IPS-11a (cell line): ENCODE measurements around the gene SIGLEC15.
"Not testable (repeated sequence)": the region's sequence is repeated elsewhere in the genome, so short reads cannot be mapped to it uniquely, and the experiment has no call there.

Experiments
- H3K4me3 ChIP-seq: one replicate; pipeline ENCODE4 v1.5.1; 2013; ENCODE audit warnings: low read depth, low read length, control low read depth

SIGLEC15 gene

DNA sequence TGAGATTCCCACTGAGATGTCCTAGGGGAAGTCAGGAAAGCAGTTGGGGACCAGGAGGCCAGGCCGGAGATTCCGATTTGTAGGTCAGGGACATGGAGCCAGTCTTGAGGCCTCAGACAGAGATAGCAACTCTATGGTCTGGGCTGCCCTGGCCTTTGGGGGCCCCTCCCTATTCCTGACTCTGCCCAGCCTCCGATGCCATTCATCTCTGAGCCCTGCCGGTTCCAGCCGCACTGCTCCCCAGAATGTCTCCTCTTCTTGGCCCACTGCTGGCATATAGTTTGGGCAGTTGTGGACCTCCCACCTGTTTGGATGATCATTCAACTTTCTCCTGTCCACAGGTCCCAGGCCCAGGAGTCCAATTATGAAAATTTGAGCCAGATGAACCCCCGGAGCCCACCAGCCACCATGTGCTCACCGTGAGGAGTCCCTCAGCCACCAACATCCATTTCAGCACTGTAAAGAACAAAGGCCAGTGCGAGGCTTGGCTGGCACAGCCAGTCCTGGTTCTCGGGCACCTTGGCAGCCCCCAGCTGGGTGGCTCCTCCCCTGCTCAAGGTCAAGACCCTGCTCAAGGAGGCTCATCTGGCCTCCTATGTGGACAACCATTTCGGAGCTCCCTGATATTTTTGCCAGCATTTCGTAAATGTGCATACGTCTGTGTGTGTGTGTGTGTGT lies 16.4 kb downstream of the SIGLEC15 start:
- H3K4me3 ChIP-seq, result no peak overlapping the region

DNA sequence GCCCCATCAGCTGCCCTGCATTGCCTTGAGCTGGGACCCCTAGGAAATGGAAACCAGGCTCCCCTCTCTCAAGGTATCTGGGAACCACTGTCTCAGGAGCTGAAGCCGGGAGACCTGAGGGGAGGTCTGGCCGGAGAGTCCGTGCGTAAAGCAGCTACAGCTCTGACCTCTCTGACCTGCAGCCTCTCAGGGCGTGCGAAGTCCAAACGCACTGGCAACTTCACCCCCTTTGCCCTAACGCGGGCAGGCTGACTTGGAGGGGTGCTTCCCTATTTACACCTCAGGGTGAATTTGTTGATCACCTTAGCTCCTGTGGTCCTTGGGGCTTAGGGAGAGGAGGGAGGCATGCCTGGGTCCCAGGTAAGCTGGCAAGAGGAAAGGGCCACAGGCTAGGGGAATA lies 17.5 kb downstream of the SIGLEC15 start:
- H3K4me3 ChIP-seq, result no peak overlapping the region

DNA sequence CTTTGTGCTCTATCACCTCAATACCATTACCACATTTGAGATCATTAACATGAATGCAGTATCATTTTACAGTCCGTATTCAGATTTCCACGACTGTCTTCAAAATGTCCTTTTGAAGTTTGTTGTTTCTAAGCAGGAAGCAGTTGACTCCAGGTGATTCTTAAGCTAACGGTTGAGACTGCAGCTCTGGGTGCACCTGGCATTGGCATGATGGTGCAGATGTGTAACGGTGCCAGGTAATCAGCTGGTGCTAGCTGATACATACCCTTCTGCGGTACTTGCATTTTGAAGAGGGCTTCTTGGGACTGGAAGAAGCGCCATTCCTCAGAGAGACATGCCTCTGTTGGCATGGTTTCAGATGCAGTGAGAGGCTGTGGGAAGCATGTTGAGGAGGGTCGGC lies 19.5 kb downstream of the SIGLEC15 start:
- H3K4me3 ChIP-seq, result no peak overlapping the region

DNA sequence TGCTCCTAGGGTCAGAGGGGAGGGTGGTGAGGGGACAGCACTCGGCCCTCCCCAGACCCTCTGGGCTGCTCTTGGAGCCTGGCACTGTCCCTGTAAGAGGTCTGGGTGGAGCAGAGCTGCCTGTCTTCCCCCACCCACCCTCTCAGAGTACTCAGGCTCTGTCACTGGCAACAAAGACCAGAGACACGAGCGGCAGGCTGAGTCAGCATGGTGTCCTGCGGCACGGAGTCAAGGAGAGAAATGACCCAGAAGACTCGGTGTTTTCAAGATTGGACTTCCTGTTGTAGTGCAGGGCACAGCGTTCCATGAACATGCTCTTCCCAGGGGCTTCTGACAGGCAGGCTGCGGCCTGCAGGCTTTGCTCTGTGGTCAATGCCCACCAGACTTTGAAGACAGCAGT lies 19.9 kb downstream of the SIGLEC15 start:
- H3K4me3 ChIP-seq, result no peak overlapping the region

DNA sequence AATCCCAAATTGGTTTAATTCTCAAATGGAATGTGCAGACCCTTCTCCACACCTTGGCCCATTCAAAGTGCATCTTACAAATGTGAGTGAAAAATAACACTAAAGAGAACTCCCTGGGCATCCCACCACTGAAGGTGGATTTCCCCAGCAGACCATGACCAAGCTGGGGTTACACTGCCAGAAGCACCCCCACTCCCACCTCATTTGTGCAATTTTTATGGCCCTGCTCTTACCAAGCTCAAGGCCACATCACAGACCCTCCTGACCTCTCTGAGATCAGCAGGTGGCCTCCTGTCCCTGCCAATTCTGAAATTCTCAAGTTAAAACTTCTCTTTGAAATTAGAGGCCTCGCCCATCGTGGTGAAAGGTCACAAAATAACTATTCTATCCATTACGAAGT lies 21.6 kb downstream of the SIGLEC15 start:
- no peak overlapping the region for H3K4me3 ChIP-seq

DNA sequence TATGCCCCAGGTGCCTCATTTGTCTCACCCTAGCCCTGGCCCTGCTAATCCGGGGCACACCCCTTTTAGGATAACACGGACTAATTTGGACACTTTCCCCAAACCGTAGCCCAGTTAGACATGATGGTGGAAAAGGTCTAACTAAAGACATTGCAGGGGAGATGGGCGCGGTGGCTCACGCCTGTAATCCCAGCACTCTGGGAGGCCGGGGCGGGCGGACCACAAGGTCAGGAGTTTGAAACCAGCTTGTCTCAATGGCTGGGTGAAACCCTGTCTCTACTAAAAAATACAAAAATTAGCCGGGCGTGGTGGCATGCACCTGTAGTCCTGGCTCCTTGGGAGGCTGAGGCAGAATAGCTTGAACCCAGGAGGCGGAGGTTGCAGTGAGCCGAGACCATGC lies 23.2 kb downstream of the SIGLEC15 start:
- not testable (repeated sequence) for H3K4me3 ChIP-seq

DNA sequence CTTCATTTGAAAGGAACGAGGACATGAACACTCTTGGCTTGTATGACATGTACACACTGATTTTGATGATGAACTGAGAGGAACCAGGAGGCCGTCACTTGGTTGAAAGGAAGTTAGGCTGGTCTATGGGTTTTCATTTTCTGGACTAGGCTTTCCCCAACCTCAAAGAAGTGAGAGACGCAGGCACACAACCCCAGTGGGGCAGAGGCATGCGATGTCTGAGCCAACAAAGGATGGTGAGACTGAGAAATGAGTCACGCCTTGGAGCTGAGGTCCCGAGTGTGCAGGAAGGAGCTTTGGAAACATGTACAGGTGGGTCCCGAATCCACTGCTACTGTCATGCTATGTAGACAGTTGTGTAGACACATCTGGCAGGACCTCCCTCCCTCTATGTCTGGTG lies 24.1 kb downstream of the SIGLEC15 start:
- H3K4me3 ChIP-seq, result no peak overlapping the region

DNA sequence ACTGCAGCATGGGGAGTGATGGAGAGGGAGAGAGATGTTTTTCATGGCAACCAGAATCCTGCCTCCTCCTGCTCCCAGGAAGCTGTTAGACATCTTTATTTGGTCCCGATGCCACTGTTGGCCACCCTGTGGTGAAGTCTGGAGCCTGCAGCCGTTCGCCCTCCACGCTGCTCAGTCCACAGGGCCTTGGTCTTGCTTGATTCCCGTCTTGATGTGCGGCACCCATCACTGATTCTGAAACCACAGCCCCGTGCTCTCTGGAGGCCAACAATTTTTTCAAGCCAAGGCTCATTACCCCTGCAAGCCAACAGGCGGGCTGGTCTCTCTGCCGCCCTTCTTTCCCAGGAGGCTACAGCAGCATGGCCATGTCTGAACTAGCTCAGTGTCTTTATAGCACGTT lies 24.5 kb downstream of the SIGLEC15 start:
- H3K4me3 ChIP-seq, result no peak overlapping the region

DNA sequence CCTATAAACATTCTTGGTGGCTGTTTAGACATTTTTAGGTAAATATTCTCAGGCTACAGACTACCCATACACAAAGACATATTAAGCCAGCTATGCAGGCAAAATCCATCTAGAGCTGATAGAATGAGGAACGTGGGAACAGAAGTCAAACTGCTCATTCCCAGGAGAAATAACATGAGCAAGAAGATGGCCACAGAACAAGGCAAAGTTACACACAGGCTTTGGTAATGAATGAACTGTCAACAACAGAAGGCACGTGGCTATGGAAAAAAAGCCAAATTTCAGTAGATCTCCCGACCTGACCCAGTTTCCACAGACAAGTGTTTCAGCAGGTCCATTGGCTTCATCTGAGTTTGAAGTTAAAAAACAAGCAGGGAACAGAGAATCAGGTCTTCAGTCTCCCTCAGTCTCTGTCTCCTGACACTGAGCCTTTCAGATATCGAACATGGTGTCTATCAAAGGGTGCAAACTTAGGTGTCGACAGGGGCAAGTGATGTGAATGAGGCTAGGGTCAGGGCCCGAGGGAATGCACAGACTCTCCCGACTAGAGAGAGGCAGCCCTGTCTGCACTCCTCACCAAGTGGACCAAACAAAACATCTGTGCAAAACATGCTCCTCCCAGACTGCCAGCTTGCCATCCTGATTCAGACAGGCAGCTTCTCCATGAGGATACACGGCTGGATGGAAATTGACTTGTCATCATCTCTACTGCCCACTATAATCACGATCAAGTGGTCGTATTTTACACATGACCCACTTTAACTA lies 25.9 kb downstream of the SIGLEC15 start:
- no peak overlapping the region for H3K4me3 ChIP-seq

DNA sequence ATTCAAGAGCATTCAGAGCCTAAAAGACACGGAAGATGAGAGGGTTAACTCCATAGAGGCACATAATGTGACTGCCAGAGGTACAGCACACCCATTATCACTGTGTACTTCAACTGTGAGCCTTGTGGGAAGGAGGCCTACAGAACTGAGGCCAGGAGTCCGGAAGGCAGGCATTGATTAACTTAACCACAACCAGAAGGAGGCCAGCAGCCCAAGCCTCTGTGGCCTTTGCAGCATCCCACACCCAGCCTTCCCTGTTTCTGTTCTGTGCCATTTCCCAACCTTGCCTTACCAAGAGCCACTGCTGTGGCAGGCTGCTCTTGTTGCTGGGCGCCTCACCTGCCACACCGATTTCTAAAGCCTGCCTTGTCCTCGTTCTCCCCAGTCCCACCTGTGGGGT lies 27.2 kb downstream of the SIGLEC15 start:
- no peak overlapping the region for H3K4me3 ChIP-seq

DNA sequence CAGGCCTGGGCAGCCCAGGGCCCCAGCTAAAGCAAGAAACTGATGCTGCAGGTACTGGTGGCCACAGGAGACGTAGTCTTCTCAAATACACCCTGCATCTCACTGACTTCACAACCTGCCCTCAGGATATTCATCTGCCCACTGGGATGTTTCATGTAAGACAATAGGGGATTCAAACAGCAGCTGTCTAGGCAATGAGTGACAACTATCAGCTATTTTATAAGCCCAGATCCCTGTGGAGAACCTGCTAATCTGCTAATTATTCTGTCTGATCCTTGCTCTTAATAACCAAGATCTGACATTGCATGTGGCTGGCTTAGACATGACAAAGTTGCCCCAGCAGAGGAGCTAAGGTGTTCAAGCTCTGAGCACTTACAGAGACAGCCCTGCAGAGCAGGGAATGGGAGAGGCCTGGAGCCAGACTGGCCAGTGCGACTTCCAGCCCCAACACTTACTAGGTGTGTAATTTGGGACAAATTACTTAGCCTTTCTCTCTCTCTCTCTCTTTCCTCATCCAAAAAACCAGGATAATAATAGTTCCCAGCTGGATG lies 28.6 kb downstream of the SIGLEC15 start:
- H3K4me3 ChIP-seq, result no peak overlapping the region

DNA sequence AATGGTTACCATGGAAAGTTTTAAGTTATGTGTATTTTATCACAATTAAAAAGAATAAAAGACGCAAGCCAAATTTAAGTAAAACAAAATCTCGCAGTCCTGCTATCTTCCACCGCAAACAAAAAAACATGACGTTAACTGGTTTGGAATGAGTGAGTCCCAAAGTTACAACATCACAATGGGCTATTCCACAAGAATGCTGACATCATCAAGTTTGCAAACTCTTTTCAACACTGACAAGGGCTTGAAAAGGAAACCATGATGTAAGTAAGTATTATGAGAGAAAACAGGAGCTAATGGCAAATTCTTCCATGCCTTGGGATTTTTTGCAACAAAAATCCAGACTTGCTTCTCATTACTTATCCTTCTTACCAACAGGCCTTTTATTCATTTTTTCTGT lies 31.1 kb downstream of the SIGLEC15 start:
- no peak overlapping the region for H3K4me3 ChIP-seq

DNA sequence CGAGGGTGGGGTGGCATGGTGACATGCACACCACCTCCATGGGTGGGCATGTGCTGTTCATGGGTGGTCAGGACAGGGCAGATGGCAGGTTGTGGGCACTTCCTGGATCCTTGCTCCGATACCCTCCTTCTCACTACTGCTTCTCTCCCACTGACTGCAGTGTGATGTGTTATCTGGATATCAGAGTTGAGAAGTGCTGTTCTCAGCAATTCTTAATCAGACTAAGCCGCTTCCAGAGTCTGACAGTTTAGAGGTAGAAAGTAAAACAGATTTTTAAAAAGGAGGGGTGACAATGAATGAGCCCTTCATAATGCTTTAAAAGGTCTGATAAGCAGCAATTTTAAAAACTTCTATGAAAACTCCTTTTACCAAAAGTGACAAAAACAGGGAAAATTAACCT lies 33.9 kb downstream of the SIGLEC15 start:
- no peak overlapping the region for H3K4me3 ChIP-seq

DNA sequence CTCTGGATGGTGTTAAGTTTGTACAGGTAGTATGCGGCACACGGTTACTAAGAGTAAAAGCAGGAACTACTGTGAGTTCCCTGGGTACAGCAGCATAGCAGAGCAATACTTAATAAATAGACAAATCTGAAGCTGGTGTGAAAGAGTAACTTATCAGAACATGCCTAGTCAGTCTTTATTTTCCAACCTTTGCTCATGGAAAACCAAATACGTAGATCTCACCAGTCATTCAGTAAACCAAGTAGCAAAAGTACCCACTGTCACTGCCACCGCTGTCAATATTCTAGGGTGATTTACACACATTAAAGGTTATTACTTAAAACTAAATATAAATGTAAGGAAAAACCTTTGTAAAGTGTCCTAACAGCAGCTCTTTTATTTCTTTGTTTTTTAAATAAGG lies 35.0 kb downstream of the SIGLEC15 start:
- no peak overlapping the region for H3K4me3 ChIP-seq

DNA sequence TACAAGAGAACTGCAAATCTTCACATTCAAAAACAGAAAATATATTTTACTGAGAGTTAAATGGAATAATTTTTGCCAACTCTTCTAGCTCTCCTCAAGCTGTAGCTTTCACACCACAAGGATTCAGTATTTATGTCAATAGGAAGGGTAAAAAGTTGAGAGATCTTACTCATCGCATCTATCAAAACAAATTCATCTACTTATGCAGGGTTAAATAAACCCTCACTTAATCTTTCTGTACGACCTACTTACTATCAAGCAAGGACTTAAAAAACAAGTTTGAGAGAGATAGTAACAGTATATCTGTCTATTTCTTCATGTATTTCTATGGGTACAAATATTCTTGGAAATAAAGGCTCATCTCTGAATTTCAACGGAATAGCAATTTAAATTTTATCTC lies 35.5 kb downstream of the SIGLEC15 start:
- no peak overlapping the region for H3K4me3 ChIP-seq

DNA sequence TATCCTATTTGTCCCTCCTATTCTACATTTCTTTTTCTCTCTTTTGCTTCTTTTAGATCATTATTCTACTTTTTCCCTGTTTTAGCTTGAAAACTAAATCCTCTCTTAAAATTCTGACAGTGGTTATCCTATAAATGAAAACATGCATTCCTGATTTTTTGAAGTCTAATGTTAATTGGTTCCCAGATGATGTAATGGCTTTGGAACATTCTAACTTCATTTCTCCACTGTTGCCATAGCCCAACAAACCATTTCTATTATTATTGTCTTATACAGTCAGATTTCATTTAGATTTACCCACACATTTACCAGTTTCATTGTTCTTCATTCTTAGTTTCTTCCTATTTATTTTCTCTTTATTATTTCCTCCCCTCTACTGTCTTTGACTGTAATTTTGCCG lies 36.5 kb downstream of the SIGLEC15 start:
- no peak overlapping the region for H3K4me3 ChIP-seq

DNA sequence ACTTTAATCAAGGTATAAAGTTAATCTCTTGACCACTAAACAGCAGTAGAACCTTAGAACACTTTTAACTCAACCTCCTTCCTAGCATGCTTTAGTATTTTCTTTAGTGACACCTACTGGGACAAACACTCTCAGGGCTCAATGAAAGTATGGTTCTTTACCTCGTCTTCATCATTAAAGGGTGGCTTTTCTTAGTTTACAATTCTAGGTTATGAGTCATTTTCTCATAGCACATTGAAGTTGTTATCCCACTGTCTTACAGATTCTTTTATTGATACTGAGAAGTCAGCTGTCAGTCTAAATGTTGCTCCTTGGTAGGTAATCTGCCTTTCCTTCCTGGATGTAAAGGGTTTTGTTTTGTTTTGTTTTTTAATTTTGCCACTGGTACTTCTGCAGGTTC lies 38.0 kb downstream of the SIGLEC15 start:
- H3K4me3 ChIP-seq, result no peak overlapping the region

DNA sequence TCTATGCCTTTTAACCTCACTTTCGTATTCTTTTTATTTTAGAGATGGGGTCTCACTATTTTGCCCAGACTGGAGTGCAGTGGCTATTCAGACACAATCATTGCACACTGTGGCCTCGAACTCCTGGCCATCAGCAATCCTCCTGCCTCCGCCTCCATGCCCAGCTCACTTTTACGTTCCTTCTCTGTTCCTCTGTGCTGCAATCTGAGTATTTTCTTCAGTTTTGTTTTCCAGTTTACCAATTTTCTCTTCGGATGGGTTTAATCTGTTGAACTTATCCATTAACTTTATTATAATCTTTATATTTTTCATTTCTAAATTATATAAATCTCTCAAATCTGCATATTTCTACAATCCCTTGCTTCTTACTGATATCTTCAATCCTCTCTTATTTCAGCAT lies 38.6 kb downstream of the SIGLEC15 start:
- H3K4me3 ChIP-seq, result no peak overlapping the region

DNA sequence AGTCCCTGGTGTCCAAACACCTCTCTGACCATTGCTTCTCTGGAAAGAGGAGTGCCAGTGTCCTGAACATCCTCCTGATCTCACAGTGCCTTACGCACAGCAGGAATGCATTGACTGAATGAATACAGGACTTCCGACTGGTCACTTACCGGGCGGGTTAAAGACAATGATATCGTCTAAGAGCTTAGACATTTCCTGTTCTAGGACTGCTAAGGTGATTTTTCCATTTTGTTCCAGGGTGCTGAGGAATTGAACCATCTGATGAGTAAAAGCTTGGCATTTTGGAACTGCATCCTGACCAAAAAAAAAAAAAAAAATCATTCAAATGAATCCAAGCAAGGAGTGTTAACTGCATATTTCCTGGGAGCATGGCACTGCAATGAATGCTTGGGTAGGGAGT lies 40.0 kb downstream of the SIGLEC15 start:
- no peak overlapping the region for H3K4me3 ChIP-seq

DNA sequence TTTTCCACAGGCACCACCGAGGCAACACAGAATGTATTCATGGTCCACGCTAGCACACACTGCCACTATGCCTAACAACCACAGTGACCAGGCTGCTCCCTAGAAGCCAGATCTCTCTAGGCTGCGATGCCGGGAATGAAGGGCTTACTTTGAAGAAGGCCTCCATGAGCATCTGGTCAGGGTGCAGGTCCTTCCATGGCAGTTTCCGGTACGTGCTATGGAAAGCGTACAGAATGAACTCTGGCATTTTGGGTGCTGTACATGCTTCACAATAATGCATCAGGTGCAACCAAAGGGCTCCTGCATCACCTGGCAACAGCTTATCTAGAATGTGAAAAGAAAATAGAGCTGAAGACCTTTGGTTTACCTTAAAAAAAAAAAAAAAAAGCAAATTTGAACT lies 44.9 kb downstream of the SIGLEC15 start:
- no peak overlapping the region for H3K4me3 ChIP-seq

DNA sequence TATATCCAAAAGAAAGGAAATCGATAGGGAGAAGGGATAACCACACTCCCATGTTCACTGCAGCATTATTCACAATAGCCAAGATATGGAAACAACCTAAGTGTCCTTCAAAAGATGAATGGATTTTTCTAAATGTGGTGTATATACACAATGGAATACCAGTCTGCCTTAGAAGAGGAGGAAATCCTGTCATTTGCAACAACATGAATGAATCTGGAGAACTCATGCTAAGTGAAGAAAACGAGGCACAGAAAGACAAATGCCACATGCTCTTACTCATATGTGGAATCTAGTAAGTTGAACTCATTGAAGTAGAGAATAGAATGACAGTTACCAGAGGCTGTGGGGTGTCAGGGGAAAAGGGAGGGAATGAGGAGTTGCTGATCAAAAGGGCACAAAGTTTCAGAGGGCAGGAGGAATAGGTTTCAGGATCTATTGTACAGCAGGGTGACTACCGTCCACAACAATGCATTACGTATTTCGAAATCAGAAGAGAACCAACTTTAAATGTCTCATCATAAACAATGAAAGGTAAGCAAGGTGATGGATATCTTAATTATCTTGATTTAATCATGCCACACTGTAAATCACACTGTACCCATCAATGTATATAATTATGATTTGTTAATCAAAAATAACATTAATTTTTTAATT lies 46.1 kb downstream of the SIGLEC15 start:
- no peak overlapping the region for H3K4me3 ChIP-seq
